Psoas muscle (tissue), 8 donors: ENCODE data around the gene KIAA0825. TPM values are rescaled to one million over a fixed set of nuclear protein-coding genes. Genes with fewer than 3 reads are reported as not detected.

Source experiments
- ATAC-seq, 4 donors: fragments of 200-7000 bp; cut with Tn5 transposase; one replicate each; pipeline ENCODE4 v1.9.1; 2020; ENCODE audit warnings: moderate library complexity in 3 of 4, mild to moderate bottlenecking in 2 of 4
- DNase-seq, 2 donors: peaks; one replicate each; pipeline ENCODE4 v3.0.0-alpha.2; 2020
- H3K27ac ChIP-seq: fragments of 200-600 bp; one replicate; pipeline ENCODE4 v1.8.0; 2022
- H3K27me3 ChIP-seq, 3 donors: fragments of 200-600 bp in 1 of 3; one replicate each; pipeline versions ENCODE4 v1.6.1 to v1.8.0; 2013 to 2022; ENCODE audit warnings: low read length in 2 of 3, mild to moderate bottlenecking in 2 of 3, moderate library complexity in 1 of 3; ENCODE audit not compliant: insufficient read depth in 3 of 3
- H3K36me3 ChIP-seq, 2 donors: fragments of 200-600 bp in 1 of 2; one replicate each; pipeline versions ENCODE4 v1.6.1 to v1.8.0; 2013 to 2022; ENCODE audit warnings: low read depth in 1 of 2, mild to moderate bottlenecking in 1 of 2, moderate library complexity in 1 of 2; ENCODE audit not compliant: insufficient read depth in 1 of 2
- H3K4me1 ChIP-seq: fragments of 200-600 bp; one replicate; pipeline ENCODE4 v1.8.0; 2022
- H3K4me3 ChIP-seq: fragments of 200-600 bp; one replicate; pipeline ENCODE4 v1.8.0; 2022; ENCODE audit warnings: mild to moderate bottlenecking
- H3K9me3 ChIP-seq: fragments of 200-600 bp; one replicate; pipeline ENCODE4 v1.8.0; 2022
- CTCF ChIP-seq: fragments of 200-600 bp; IDR thresholded peaks from one replicate; pipeline ENCODE4 v1.8.0; 2022; ENCODE audit warnings: antibody characterized with exemption
- WGBS, 3 donors: extraction: QIAGEN DNeasy Blood & Tissue Kit; methylation state at CpG; one replicate each; pipeline versions ENCODE4 v1.1.6 to v1.1.7; 2013; 5-methylcytosine and 5-hydroxymethylcytosine counted together
- intact Hi-C, 2 donors: fragments of 100-400 bp; cut with DNase I; formaldehyde crosslinking; loops; one replicate each; pipeline versions ENCODE4 v1.11.0 to v1.14.2; 2022
- polyA plus RNA-seq, 3 donors: library from polyadenylated mRNA; stranded (reverse); fragments of 200-250 nt; gene quantifications; one replicate each; pipeline ENCODE4 v1.2.3, GENCODE V29; 2013
- total RNA-seq, 4 donors: library from RNA; stranded (reverse); fragmentation: NEBNext Ultra II Directional in 2 of 4; extraction: Animal tissue kit (Norgen Biotek cat#: 25700) in 2 of 4; gene quantifications; one replicate each; pipeline versions ENCODE4 v1.2.1 to v1.2.4, GENCODE V29; 2021 to 2023
- donor health status: healthy with polysubstance abuse.
- donor health status: DM: no; HTN: no; CAD: no; lungs with moderate emphysema.
- donor health status: Bipolar disorder and iron deficiency.
- donor health status: healthy.
- donor health status: DM: yes; HTN: yes; CAD: no.
- donor health status: DM: no; HTN: no; CAD: no.
- donor health status: DM: no; HTN: no; CAD: no.
- donor health status: DM: yes; HTN: yes; CAD: no.

Gene KIAA0825
- total and polyA plus RNA-seq, 7 donors: 0.41 to 1.5 (median 1.1) TPM

- no peaks in the 10 kb centered on the region for H3K36me3 ChIP-seq
- no peak overlapping the region for H3K4me3 ChIP-seq
- 100% methylated on average over 1 of the region's 1 CpG for WGBS, 3 donors
- no peaks in the 10 kb centered on the region for H3K4me1 ChIP-seq
- ATAC-seq: no peak
- H3K9me3 ChIP-seq: peaks cover 21% of the 10 kb centered on the region
- no peak overlapping the region for H3K27ac ChIP-seq
- intact Hi-C loops: no loop called here
- no peak for TF ChIP-seq CTCF
- DNase-seq: no peak
- no peaks in the 10 kb centered on the region for H3K27me3 ChIP-seq
Observed at GRCh38 chr5:94658272-94658671, 39.9 kb upstream of the KIAA0825 start.

- TF ChIP-seq CTCF: no peak
- H3K4me1 ChIP-seq: no peaks in the 10 kb centered on the region
- intact Hi-C loops: no loop called here
- no peak overlapping the region for H3K4me3 ChIP-seq
- H3K27ac ChIP-seq: no peak overlapping the region
- ATAC-seq: no peak
- H3K27me3 ChIP-seq: no peaks in the 10 kb centered on the region
- WGBS, 3 donors: 96 to 100% (median 97%) methylated on average over 1 of the region's 1 CpG
- DNase-seq: no peak
- H3K36me3 ChIP-seq: peaks cover 0 to 1% of the 10 kb centered on the region in 2 donors
- H3K9me3 ChIP-seq: peaks cover 3% of the 10 kb centered on the region
Observed at GRCh38 chr5:94649874-94650273, 31.5 kb upstream of the KIAA0825 start.

- Histone ChIP-seq H3K9me3 (no peaks in the 10 kb centered on the region), H3K4me3 (no peak overlapping the region), H3K27me3 (no peaks in the 10 kb centered on the region), H3K4me1 (no peaks in the 10 kb centered on the region), H3K27ac (no peak overlapping the region), H3K36me3 (peaks cover 0 to 5% of the 10 kb centered on the region in 2 donors)
- ATAC-seq: no peak
- no peak for DNase-seq
- TF ChIP-seq CTCF: no peak
- intact Hi-C loops: no loop called here
Observed at GRCh38 chr5:94646758-94647157, 28.4 kb upstream of the KIAA0825 start.

- intact Hi-C loops: no loop called here
- ATAC-seq (no peak), DNase-seq (no peak)
- TF ChIP-seq CTCF: no peak
- Histone ChIP-seq H3K4me1 (no peaks in the 10 kb centered on the region), H3K4me3 (no peak overlapping the region), H3K27ac (no peak overlapping the region), H3K36me3 (peaks cover 0 to 5% of the 10 kb centered on the region in 2 donors), H3K9me3 (peaks cover 5% of the 10 kb centered on the region), H3K27me3 (no peaks in the 10 kb centered on the region)
- WGBS, 3 donors: 97 to 98% (median 98%) methylated on average over 3 of the region's 3 CpGs
Observed at GRCh38 chr5:94645053-94645452, 26.6 kb upstream of the KIAA0825 start.

GRCh38 chr5:94640176-94640575 is 21.8 kb upstream of the KIAA0825 start:
- peaks cover 10% of the 10 kb centered on the region for H3K9me3 ChIP-seq
- no peak overlapping the region for H3K27ac ChIP-seq
- peaks cover 0 to 5% of the 10 kb centered on the region in 2 donors for H3K36me3 ChIP-seq
- TF ChIP-seq CTCF: no peak
- no peak overlapping the region for H3K4me3 ChIP-seq
- H3K27me3 ChIP-seq: no peaks in the 10 kb centered on the region
- no peak for DNase-seq
- no peak for ATAC-seq
- 96 to 98% (median 97%) methylated on average over 3 of the region's 3 CpGs for WGBS, 3 donors
- intact Hi-C loops: no loop called here
- no peaks in the 10 kb centered on the region for H3K4me1 ChIP-seq
